Activated naive CD4-positive, alpha-beta T cell treated with anti-CD3 and anti-CD28 coated beads, Interleukin-2, amount 10 ng/mL, durations not matched to agents 7 days and 5 days (primary cell): ENCODE data around the gene NR1I3.
A peak's percentile ranks its signal among the peaks of the same experiment; 100 is the strongest.

ENCODE experiments used
- CTCF ChIA-PET: fragments of 350-600 bp; sonication (Branson Sonifier 250); formaldehyde crosslinking; loops from one replicate; lab custom pipeline; 2021; ENCODE audit warnings: antibody characterized with exemption; lab: Charles Lee
- DNase-seq: peaks from one replicate; pipeline ENCODE4 v3.0.0-alpha.2; 2020
- H3K27ac Mint-ChIP-seq: one replicate; pipeline ENCODE4 v1.8.0; 2021; ENCODE audit warnings: mild to moderate bottlenecking, moderate library complexity, mixed read lengths
- H3K27me3 Mint-ChIP-seq: one replicate; pipeline ENCODE4 v1.8.0; 2021; ENCODE audit warnings: mild to moderate bottlenecking, mixed read lengths
- H3K36me3 Mint-ChIP-seq: one replicate; pipeline ENCODE4 v1.8.0; 2021; ENCODE audit warnings: mixed read lengths
- H3K4me1 Mint-ChIP-seq: one replicate; pipeline ENCODE4 v1.8.0; 2021; ENCODE audit warnings: mixed read lengths
- H3K4me3 Mint-ChIP-seq: one replicate; pipeline ENCODE4 v1.8.0; 2021; ENCODE audit warnings: mild to moderate bottlenecking, moderate library complexity, mixed read lengths
- H3K9me3 Mint-ChIP-seq: one replicate; pipeline ENCODE4 v1.8.0; 2021; ENCODE audit warnings: mixed read lengths

NR1I3 gene

GRCh38 chr1:161200992-161201835 is 36.8 kb downstream of the NR1I3 start:
- H3K4me1 Mint-ChIP-seq: peaks cover 82% of the 10 kb centered on the region
- H3K36me3 Mint-ChIP-seq: peaks cover 34% of the 10 kb centered on the region
- peak overlapping the region; percentile 97 for H3K27ac Mint-ChIP-seq
- CTCF ChIA-PET: interaction anchor here (0.6 to 7.6 kb wide), 7 partner anchors 8 to 181 kb away, joined by 3 to 42 read pairs (median 12); partner anchors contain the start of genes PPOX and TOMM40L
- no peaks in the 10 kb centered on the region for H3K27me3 Mint-ChIP-seq
- no peaks in the 10 kb centered on the region for H3K9me3 Mint-ChIP-seq
- peak overlapping the region; percentile 94 for H3K4me3 Mint-ChIP-seq
- DNase-seq: peak; percentile 32

- peaks cover 27% of the 10 kb centered on the region for H3K36me3 Mint-ChIP-seq
- H3K9me3 Mint-ChIP-seq: no peaks in the 10 kb centered on the region
- peak overlapping the region; percentile 97 for H3K27ac Mint-ChIP-seq
- H3K4me1 Mint-ChIP-seq: peaks cover 78% of the 10 kb centered on the region
- DNase-seq: peak; percentile 36
- no peaks in the 10 kb centered on the region for H3K27me3 Mint-ChIP-seq
- CTCF ChIA-PET: interaction anchor here (0.6 to 7.6 kb wide), 6 partner anchors 8 to 182 kb away, joined by 3 to 42 read pairs (median 18); partner anchors contain the start of genes PPOX and TOMM40L
- peak overlapping the region; percentile 39 for H3K4me3 Mint-ChIP-seq
Observed at GRCh38 chr1:161200421-161200991, 37.5 kb downstream of the NR1I3 start.

GRCh38 chr1:161199506-161200139 is 38.4 kb downstream of the NR1I3 start:
- Mint-ChIP-seq H3K36me3 (peaks cover 19% of the 10 kb centered on the region), H3K27me3 (no peaks in the 10 kb centered on the region), H3K9me3 (no peaks in the 10 kb centered on the region), H3K27ac (peak overlapping the region; percentile 97), H3K4me3 (no peak overlapping the region), H3K4me1 (peaks cover 80% of the 10 kb centered on the region)
- DNase-seq: no peak
- CTCF ChIA-PET: interaction anchor here (1.4 kb wide), 1 partner anchor 13 kb away, joined by 4 read pairs; no protein-coding TSS in a partner anchor

GRCh38 chr1:161198897-161199431 is 39.0 kb downstream of the NR1I3 start, which contains the start of gene ADAMTS4:
ADAMTS4 (minus strand) TSS chr1:161199054; CDS start chr1:161198627, 427 bp downstream.
- H3K27me3 Mint-ChIP-seq: no peaks in the 10 kb centered on the region
- H3K9me3 Mint-ChIP-seq: no peaks in the 10 kb centered on the region
- CTCF ChIA-PET: interaction anchor here (1.4 kb wide), 1 partner anchor 12 kb away, joined by 4 read pairs; no protein-coding TSS in a partner anchor
- DNase-seq: no peak
- H3K27ac Mint-ChIP-seq: peak within 1 kb of the TSS; percentile 97
- peaks cover 74% of the 10 kb centered on the region for H3K4me1 Mint-ChIP-seq
- H3K36me3 Mint-ChIP-seq: peaks cover 13% of the 10 kb centered on the region
- no peak within 1 kb of the TSS for H3K4me3 Mint-ChIP-seq

GRCh38 chr1:161198194-161198896 is 39.7 kb downstream of the NR1I3 start:
- H3K36me3 Mint-ChIP-seq: peaks cover 7% of the 10 kb centered on the region
- no peaks in the 10 kb centered on the region for H3K27me3 Mint-ChIP-seq
- no peak overlapping the region for H3K4me3 Mint-ChIP-seq
- H3K4me1 Mint-ChIP-seq: peaks cover 69% of the 10 kb centered on the region
- DNase-seq: no peak
- CTCF ChIA-PET: interaction anchor here (1.4 kb wide), 1 partner anchor 12 kb away, joined by 4 read pairs; no protein-coding TSS in a partner anchor
- H3K27ac Mint-ChIP-seq: no peak overlapping the region
- no peaks in the 10 kb centered on the region for H3K9me3 Mint-ChIP-seq

- no peak for DNase-seq
- CTCF ChIA-PET: interaction anchor here (1.4 kb wide), 1 partner anchor 12 kb away, joined by 5 read pairs; no protein-coding TSS in a partner anchor
Observed at GRCh38 chr1:161197560-161198193, 40.3 kb downstream of the NR1I3 start.

GRCh38 chr1:161196521-161197451 is 41.2 kb downstream of the NR1I3 start:
- Mint-ChIP-seq H3K4me3 (no peak overlapping the region), H3K27ac (peak overlapping the region; percentile 55), H3K27me3 (no peaks in the 10 kb centered on the region), H3K4me1 (peaks cover 70% of the 10 kb centered on the region), H3K9me3 (no peaks in the 10 kb centered on the region), H3K36me3 (no peaks in the 10 kb centered on the region)
- CTCF ChIA-PET: interaction anchor here (1.4 kb wide), 1 partner anchor 11 kb away, joined by 5 read pairs; no protein-coding TSS in a partner anchor
- DNase-seq: no peak

More at GRCh38 chr1:161197560-161198193, 40.3 kb downstream of the NR1I3 start:
- no peak overlapping the region for H3K4me3 Mint-ChIP-seq
- H3K36me3 Mint-ChIP-seq: peaks cover 3% of the 10 kb centered on the region
- no peaks in the 10 kb centered on the region for H3K27me3 Mint-ChIP-seq
- H3K27ac Mint-ChIP-seq: no peak overlapping the region
- H3K9me3 Mint-ChIP-seq: no peaks in the 10 kb centered on the region
- H3K4me1 Mint-ChIP-seq: peaks cover 70% of the 10 kb centered on the region

- H3K27ac Mint-ChIP-seq: no peak overlapping the region
Observed at GRCh38 chr1:161196111-161196510, 41.9 kb downstream of the NR1I3 start.

GRCh38 chr1:161195171-161195570 is 42.8 kb downstream of the NR1I3 start:
- Mint-ChIP-seq H3K9me3 (no peaks in the 10 kb centered on the region), H3K4me3 (no peak overlapping the region), H3K27ac (peak overlapping the region; percentile 85), H3K27me3 (no peaks in the 10 kb centered on the region), H3K36me3 (no peaks in the 10 kb centered on the region), H3K4me1 (peaks cover 65% of the 10 kb centered on the region)
- CTCF ChIA-PET: interaction anchor here (1.2 to 4.6 kb wide), 5 partner anchors 7 to 187 kb away, joined by 3 to 53 read pairs (median 7); partner anchors contain the start of genes NDUFS2, PPOX and TOMM40L
- DNase-seq: no peak

More at GRCh38 chr1:161196111-161196510, 41.9 kb downstream of the NR1I3 start:
- H3K4me1 Mint-ChIP-seq: peaks cover 70% of the 10 kb centered on the region
- no peaks in the 10 kb centered on the region for H3K36me3 Mint-ChIP-seq
- no peaks in the 10 kb centered on the region for H3K9me3 Mint-ChIP-seq
- no peaks in the 10 kb centered on the region for H3K27me3 Mint-ChIP-seq
- DNase-seq: no peak
- no peak overlapping the region for H3K4me3 Mint-ChIP-seq
- CTCF ChIA-PET: no interaction called here

GRCh38 chr1:161193561-161194235 is 44.3 kb downstream of the NR1I3 start:
- Mint-ChIP-seq H3K27me3 (no peaks in the 10 kb centered on the region), H3K4me1 (peaks cover 58% of the 10 kb centered on the region), H3K9me3 (no peaks in the 10 kb centered on the region), H3K36me3 (no peaks in the 10 kb centered on the region), H3K4me3 (no peak overlapping the region), H3K27ac (peak overlapping the region; percentile 49)
- CTCF ChIA-PET: interaction anchor here (1.2 to 4.6 kb wide), 10 partner anchors 9 to 189 kb away, joined by 3 to 53 read pairs (median 9); partner anchors contain the start of genes NDUFS2, PPOX and TOMM40L
- DNase-seq: no peak
